SKM-1 treated with dmso at 0.1 percent for 144 hours (cell line): ENCODE measurements around the gene CORO2B.

Experiments
- DNase-seq: peaks from one replicate; lab custom pipeline; 2025; ENCODE audit not compliant: unreplicated experiment; lab: John Stamatoyannopoulos, UW

The CORO2B gene

DNA sequence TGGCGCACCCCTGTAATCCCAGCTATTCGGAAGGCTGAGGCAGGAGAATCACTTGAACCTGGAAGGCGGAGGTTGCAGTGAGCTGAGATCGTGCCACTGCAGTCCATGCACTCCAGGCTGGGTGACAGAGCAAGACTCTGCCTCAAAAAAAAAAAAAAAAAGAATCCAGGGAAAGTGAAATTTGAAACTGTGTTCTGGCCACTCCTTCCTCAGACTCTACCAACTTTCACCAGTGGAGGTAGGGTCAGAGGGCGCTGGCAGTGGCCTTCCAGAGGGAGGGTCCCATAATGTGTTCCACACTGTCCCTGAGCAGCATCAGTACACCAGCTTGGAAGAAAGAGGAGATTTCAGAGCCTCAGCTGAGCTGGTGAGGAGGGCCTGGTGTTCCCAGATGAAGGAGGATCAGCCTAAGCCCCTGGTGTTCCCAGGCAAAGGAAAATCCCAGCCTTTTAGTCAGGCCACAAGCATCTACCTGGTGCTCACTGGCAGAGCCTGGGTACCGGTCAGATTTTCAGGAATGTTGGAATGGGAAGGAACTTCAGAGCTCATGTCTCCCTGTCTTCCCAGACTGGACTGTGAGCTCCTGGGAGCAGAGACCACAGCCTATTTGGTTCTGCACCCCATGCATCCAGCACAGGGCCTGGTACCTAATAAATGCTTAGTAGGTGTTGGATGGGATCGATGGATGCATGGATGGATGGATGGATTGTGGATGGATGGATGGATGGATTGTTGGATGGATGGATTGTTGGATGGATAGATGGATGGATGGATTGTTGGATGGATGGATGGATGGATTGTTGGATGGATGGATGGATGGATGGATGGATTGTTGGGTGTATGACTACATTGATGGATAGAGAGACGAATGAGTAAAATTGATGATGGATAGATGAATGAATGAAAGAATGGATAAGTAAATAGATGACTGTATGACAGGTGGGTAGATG, 117.9 kb downstream of the CORO2B start:
- no peak for DNase-seq

DNA sequence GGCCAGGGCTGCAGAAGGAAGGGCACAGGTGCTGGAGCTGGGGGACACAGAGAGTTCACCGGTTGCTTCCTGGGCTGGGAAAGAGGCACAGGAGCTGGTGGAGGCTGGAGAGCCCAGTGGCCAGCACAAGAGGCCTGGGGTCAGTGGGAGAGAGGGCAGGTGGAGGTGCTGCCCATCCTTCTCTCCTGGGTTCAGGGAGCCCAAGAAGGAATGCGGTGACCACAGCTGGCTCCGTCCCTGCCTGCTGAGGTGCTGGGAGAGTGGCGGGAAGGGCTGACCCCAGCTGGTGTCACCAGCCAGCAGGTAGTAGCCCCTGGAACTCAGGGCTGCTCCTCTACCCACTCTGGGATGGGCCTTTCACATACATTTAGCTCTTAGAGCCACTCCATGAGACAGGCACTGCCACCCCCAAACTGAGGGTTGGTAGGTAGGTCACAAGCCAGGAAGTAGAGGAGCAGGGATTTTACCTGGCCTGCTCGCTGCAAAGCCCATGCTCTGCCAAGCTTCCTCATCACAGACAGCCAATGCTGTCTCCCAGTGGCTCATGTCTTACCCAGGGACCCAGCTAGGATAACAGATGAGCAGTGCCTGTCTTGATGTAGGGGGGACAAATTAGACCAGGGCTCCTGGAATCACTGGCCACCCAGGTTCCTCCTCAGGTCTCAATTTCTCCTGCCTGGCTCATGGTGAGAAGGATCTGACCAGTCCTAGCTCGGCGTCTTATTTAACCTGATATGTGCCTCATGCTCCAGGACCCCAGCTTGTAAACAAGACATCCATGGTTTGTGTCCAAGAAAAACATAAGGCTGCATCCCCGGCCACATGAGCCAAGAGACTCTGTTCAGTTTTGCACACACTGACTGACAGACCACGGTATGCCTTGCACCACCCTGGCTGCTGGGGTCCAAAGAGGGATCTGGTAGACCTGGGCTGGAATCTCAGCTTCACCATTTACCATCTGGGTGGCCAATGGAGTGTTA, 119.2 kb downstream of the CORO2B start:
- no peak for DNase-seq

- no peak for DNase-seq
Measured at GRCh38 chr15:68698708-68699107, 119.9 kb downstream of the CORO2B start.

DNA sequence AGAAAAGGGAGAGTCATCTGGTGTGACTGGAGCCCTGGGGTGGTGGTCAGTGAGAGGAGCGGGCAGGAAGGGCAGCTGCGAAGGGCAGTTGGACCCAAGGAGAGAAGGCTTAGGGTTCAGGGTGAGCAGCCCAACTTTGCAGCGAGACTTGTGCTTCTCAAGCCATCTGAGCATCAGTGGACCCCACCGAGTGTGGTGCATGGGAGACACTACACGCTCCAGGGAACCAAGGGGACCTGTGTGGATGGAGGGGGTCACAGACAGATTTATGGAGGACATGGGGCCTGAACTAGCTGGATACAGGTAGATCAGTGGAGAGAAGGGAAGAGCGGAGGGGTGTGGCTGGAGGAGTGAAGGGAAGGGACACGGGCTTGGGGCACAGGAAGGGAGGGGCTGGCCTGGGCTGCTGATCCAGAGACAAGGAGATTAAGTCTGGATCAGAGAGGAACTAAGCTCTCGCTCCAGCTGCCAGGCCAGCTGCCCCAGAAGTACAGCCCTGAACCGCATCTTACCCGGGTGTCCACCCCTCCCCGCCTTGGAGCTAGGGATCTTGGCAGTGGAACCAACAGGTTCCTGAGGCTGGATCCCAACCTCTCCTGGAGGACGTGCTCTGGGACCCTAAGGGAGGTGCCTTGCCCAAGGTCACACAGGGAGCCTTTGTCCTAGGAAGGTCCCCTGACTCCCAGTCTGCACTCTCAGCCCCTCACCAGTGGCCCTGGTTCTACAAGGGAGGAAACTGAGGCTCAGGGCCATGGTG, 120.5 kb downstream of the CORO2B start:
- no peak for DNase-seq

DNA sequence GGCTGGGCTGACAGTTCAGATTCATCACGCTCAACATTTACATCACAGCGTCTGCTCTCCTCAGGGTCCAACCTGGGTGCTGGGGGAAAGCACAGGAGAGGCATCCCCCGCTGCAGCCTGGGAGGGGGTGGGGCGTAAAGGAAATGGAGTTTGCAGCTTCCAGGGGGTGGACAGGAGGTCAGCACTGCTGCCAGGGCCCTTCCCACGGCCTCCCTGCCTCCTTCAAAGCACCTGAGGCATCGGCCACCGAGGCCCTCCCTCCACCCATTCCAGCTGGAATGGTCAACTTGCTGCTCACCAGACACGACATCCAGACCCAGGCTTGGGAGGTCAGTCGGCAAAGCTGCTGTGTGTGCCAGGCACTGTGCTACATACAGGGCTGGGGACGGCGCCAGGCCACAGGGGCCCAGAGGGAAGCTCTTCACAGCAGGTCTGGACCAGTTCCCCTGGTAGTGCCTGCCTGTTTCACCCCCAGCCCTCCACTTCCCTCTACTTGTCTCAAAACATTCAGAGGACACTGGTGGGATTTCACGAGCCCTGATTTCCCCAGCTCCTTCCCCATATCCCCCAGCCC, 121.2 kb downstream of the CORO2B start:
- no peak for DNase-seq

DNA sequence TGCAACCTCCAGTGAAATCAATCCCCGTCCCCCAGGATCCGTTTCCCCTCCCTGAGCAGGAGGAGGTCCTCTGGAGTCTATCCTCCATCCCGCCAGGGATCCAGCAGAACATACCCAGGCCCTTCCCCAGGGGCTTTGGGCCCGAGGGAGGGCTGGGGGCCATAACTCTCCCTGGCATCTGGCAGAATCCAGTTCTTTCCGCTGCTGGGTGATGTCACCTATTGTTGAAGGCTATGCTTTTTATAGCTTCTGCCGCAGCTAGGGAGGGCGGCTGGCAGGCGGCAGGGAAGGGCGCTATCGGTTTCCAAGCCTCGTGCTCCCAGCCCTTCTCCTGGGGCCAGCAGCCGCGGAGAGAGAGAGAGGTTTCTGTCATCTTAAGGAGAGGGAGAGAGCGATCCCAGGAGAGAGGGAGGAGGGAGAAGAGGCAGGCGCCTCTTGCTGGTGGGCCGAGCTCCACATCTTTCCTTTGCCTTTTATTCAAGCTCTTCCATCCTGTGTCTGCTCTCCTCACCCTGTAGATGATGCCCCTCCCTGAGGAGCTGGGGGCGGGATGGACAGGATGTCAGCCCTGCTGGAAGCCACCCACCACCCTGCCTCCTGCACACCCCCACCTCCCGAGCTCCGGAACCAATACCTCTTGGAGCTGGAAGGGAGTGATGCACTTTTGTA, 121.8 kb downstream of the CORO2B start:
- no peak for DNase-seq

GRCh38 chr15:68701886-68702285, 123.1 kb downstream of the CORO2B start:
- DNase-seq = no peak

DNA sequence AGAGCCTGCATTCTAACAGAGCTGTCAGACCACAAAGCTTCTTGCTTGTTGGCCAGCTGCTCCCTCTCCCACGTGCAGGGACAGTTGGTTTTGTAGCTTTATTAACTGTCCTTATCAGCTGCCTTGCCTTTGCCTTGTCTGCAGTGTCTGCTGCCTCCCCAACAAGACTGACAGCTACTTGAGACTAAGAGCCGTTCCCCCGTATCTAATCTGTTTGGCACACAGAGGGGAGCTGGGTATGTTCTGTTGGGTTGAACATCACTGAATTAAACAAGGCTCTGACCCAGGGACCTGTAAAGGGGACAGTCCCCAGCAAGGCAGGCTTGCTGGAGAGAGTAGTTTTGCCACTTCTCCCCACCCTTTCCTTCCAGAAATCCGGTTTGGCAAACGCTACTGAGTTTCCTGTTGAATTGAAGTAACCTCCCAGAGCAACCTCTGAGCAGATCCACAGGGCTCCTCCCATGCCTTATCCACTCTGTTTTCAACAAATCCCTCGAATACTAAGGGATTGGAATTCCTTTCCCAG, 125.8 kb downstream of the CORO2B start:
- no peak for DNase-seq

DNA sequence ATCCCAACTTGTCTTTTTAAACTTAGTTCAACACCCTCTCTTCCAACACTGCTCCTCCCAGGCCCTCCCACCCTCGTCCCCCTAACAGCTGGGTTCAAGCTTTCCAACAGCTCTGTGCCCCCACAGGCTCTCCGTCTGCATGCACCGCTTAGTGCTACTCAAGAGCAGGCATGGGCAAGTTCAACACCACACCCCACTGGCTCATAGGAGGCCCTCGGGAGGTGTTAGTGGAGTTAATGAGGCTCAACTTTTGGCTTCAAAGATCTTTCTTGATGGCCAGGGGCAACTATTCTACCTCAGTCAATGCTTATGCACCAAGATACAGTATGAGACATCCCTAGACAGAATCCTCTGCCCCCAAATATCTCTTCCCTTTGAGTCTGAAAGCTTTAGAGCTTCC, 127.5 kb downstream of the CORO2B start:
- DNase-seq = no peak

GRCh38 chr15:68706931-68707330, 128.1 kb downstream of the CORO2B start:
- no peak for DNase-seq

- DNase-seq = no peak
Measured at GRCh38 chr15:68707386-68707785, 128.6 kb downstream of the CORO2B start.

GRCh38 chr15:68709876-68710275, 131.1 kb downstream of the CORO2B start:
- no peak for DNase-seq

DNA sequence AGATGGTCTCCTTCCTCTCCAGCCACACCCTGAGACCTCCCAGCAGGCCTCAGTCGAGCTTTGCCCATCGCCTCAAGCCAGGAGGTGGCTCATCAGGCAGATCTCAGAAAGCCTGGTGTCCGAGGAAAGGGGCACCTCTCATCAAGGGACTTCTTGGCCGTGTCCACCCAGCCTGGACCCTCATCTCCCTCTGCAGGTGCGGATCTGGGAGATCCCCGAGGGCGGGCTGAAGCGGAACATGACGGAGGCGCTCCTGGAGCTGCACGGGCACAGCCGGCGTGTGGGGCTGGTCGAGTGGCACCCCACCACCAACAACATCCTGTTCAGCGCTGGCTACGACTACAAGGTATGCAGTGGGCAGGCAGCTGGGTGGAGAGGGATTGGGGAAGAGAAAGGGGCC, 131.7 kb downstream of the CORO2B start:
- no peak for DNase-seq

- no peak for DNase-seq
Measured at GRCh38 chr15:68711406-68711805, 132.6 kb downstream of the CORO2B start.

DNA sequence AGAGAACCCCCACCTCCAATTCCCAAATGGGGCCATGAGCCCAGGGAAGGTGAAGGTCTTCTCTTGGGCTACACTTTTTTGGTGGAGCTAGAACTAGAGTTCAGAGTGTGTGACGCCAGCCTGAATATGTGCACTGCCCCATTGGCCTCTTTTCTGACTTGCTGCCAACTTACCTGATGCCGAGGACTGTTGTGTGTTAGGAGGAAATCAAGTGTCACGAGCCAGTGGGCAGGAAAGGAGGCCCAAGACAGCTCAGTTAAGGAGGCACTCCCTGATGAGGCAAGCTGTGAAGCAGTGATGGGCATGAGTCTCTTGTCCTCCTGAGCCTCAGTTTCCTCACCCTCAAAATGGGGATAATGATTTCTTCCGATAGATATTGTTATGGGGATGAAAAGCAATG, 134.1 kb downstream of the CORO2B start:
- DNase-seq = no peak

- no peak for DNase-seq
Measured at GRCh38 chr15:68713874-68714273, 135.1 kb downstream of the CORO2B start.

GRCh38 chr15:68715111-68715510, 136.3 kb downstream of the CORO2B start:
- DNase-seq = no peak

GRCh38 chr15:68717951-68718350, 139.2 kb downstream of the CORO2B start:
- DNase-seq = no peak

GRCh38 chr15:68718468-68718867, 139.7 kb downstream of the CORO2B start:
- DNase-seq = no peak

GRCh38 chr15:68719051-68719450, 140.3 kb downstream of the CORO2B start:
- no peak for DNase-seq
